H9 (cell line): ENCODE data around the gene ARHGAP10. TPM values are rescaled to one million over a fixed set of nuclear protein-coding genes. Genes with fewer than 3 reads are reported as not detected.

Source experiments
- DNase-seq: peaks from one replicate; pipeline ENCODE4 v3.0.0-alpha.2; 2017
- H2AFZ ChIP-seq: one replicate; pipeline ENCODE4 v1.6.1; 2013; ENCODE audit warnings: mild to moderate bottlenecking, low read length, control low read depth, moderate library complexity
- H2AK5ac ChIP-seq: 2 replicates; pipeline ENCODE4 v1.6.1; 2013; ENCODE audit warnings: low read length, control low read depth, mixed read lengths; ENCODE audit not compliant: insufficient read length
- H2BK120ac ChIP-seq: one replicate; pipeline ENCODE4 v1.6.1; 2013; ENCODE audit warnings: low read depth, mild to moderate bottlenecking, low read length, control low read depth, inconsistent platforms; ENCODE audit not compliant: poor library complexity, severe bottlenecking
- H2BK12ac ChIP-seq: 2 replicates; pipeline ENCODE4 v1.6.1; 2013; ENCODE audit warnings: low read length, control low read depth, mixed read lengths, low read depth; ENCODE audit not compliant: insufficient read length
- H2BK15ac ChIP-seq: 2 replicates; pipeline ENCODE4 v1.6.1; 2013; ENCODE audit warnings: low read depth, low read length, control low read depth
- H2BK20ac ChIP-seq: one replicate; pipeline ENCODE4 v1.6.1; 2013; ENCODE audit warnings: low read depth, mild to moderate bottlenecking, low read length, control low read depth, inconsistent platforms; ENCODE audit not compliant: poor library complexity, severe bottlenecking
- H2BK5ac ChIP-seq: 2 replicates; pipeline ENCODE4 v1.6.1; 2013; ENCODE audit warnings: low read length, control low read depth, mixed read lengths; ENCODE audit not compliant: insufficient read length
- H3K14ac ChIP-seq: 2 replicates; pipeline ENCODE4 v1.6.1; 2013; ENCODE audit warnings: low read length, control low read depth; ENCODE audit not compliant: insufficient read depth
- H3K18ac ChIP-seq: 2 replicates; pipeline ENCODE4 v1.6.1; 2013; ENCODE audit warnings: low read depth, mild to moderate bottlenecking, mixed read lengths, low read length, control low read depth; ENCODE audit not compliant: insufficient read length
- H3K23ac ChIP-seq: 2 replicates; pipeline ENCODE4 v1.6.1; 2013; ENCODE audit warnings: low read length, control low read depth, mixed read lengths, low read depth; ENCODE audit not compliant: insufficient read length
- H3K23me2 ChIP-seq: 2 replicates; pipeline ENCODE4 v1.6.1; 2013; ENCODE audit warnings: low read depth, mild to moderate bottlenecking, mixed read lengths, low read length, control low read depth; ENCODE audit not compliant: insufficient read length, poor library complexity, severe bottlenecking
- H3K27ac ChIP-seq: 2 replicates; pipeline ENCODE4 v1.5.1; 2013; ENCODE audit warnings: low read length, control low read depth, mixed read lengths, low read depth; ENCODE audit not compliant: insufficient read length
- H3K27me3 ChIP-seq: 2 replicates; pipeline ENCODE4 v1.6.1; 2013; ENCODE audit warnings: low read length, control low read depth, inconsistent platforms; ENCODE audit not compliant: insufficient read depth
- H3K4ac ChIP-seq: 2 replicates; pipeline ENCODE4 v1.6.1; 2013; ENCODE audit warnings: low read depth, mild to moderate bottlenecking, control low read depth, inconsistent platforms, low read length, moderate library complexity
- H3K4me1 ChIP-seq: 2 replicates; pipeline ENCODE4 v1.6.1; 2013; ENCODE audit warnings: low read length, control low read depth, inconsistent platforms; ENCODE audit not compliant: insufficient read depth
- H3K4me2 ChIP-seq: 2 replicates; pipeline ENCODE4 v1.6.1; 2013; ENCODE audit warnings: low read length, control low read depth, mixed read lengths; ENCODE audit not compliant: insufficient read length, insufficient read depth
- H3K56ac ChIP-seq: 2 replicates; pipeline ENCODE4 v1.6.1; 2013; ENCODE audit warnings: low read depth, mild to moderate bottlenecking, mixed read lengths, low read length, control low read depth; ENCODE audit not compliant: insufficient read length
- H3K79me1 ChIP-seq: 2 replicates; pipeline ENCODE4 v1.6.1; 2013; ENCODE audit warnings: low read depth, mild to moderate bottlenecking, moderate library complexity, low read length, control low read depth, inconsistent platforms; ENCODE audit not compliant: insufficient read depth, poor library complexity, severe bottlenecking
- H3K79me2 ChIP-seq: 2 replicates; pipeline ENCODE4 v1.6.1; 2013; ENCODE audit warnings: low read length, control low read depth, inconsistent platforms; ENCODE audit not compliant: insufficient read depth
- H3K9ac ChIP-seq: 2 replicates; pipeline ENCODE4 v1.6.1; 2013; ENCODE audit warnings: low read length, control low read depth, mixed read lengths; ENCODE audit not compliant: insufficient read length; ENCODE audit errors: extremely low read depth
- H3K9me3 ChIP-seq: one replicate; pipeline ENCODE4 v1.6.1; 2013; ENCODE audit warnings: low read depth, low read length, inconsistent platforms; ENCODE audit not compliant: control insufficient read depth
- H3T11ph ChIP-seq: one replicate; pipeline ENCODE4 v1.6.1; 2013; ENCODE audit warnings: mild to moderate bottlenecking, low read length, control low read depth, inconsistent platforms
- H4K20me1 ChIP-seq: one replicate; pipeline ENCODE4 v1.6.1; 2013; ENCODE audit not compliant: control insufficient read depth, insufficient read length, insufficient read depth
- H4K5ac ChIP-seq: 2 replicates; pipeline ENCODE4 v1.6.1; 2013; ENCODE audit warnings: low read depth, mild to moderate bottlenecking, mixed read lengths, low read length, control low read depth; ENCODE audit not compliant: insufficient read length
- H4K8ac ChIP-seq: replicated peaks from 2 replicates; pipeline ENCODE4 v1.6.1; 2013; ENCODE audit warnings: low read length, control low read depth, mixed read lengths, low read depth; ENCODE audit not compliant: insufficient read length
- H4K91ac ChIP-seq: 2 replicates; pipeline ENCODE4 v1.6.1; 2013; ENCODE audit warnings: low read depth, mild to moderate bottlenecking, moderate library complexity, mixed read lengths, low read length, control low read depth; ENCODE audit not compliant: insufficient read length
- H3K27ac Mint-ChIP-seq, 3 experiments: 2 replicates in 2 of 3; 3 replicates in 1 of 3; pipeline ENCODE4 v1.8.0; 2020 to 2021; ENCODE audit warnings: mixed read lengths in 3 of 3, mild to moderate bottlenecking in 1 of 3, moderate library complexity in 1 of 3
- H3K27me3 Mint-ChIP-seq: 2 replicates; pipeline ENCODE4 v1.8.0; 2021; ENCODE audit warnings: low read depth, mild to moderate bottlenecking, moderate library complexity, mixed read lengths
- H3K36me3 Mint-ChIP-seq, 3 experiments: 2 replicates in 2 of 3; 3 replicates in 1 of 3; pipeline ENCODE4 v1.8.0; 2020 to 2021; ENCODE audit warnings: low read depth in 3 of 3, mixed read lengths in 3 of 3; ENCODE audit not compliant: insufficient read depth in 1 of 3
- H3K4me1 Mint-ChIP-seq, 2 experiments: 2 replicates each; pipeline ENCODE4 v1.8.0; 2020; ENCODE audit warnings: mixed read lengths in 2 of 2
- H3K4me3 Mint-ChIP-seq, 2 experiments: 2 replicates in 1 of 2; 3 replicates in 1 of 2; pipeline ENCODE4 v1.8.0; 2020 to 2021; ENCODE audit warnings: mild to moderate bottlenecking in 2 of 2, mixed read lengths in 2 of 2, moderate library complexity in 1 of 2
- H3K9me3 Mint-ChIP-seq, 2 experiments: 2 replicates in 1 of 2; 3 replicates in 1 of 2; pipeline ENCODE4 v1.8.0; 2020; ENCODE audit warnings: mild to moderate bottlenecking in 2 of 2, mixed read lengths in 2 of 2, moderate library complexity in 1 of 2
- CTCF ChIP-seq: fragments of 200-600 bp; sonication (generic); conservative IDR thresholded peaks from 3 replicates; pipeline ENCODE4 v1.8.0; 2021; ENCODE audit warnings: antibody characterized with exemption, mild to moderate bottlenecking
- WGBS: extraction: QIAGEN DNeasy Blood & Tissue Kit; methylation state at CpG from one replicate; pipeline ENCODE4 v1.1.7; 2013; ENCODE audit warnings: missing lambda C conversion rate, low lambda C conversion rate, mixed read lengths; ENCODE audit not compliant: insufficient read length; ENCODE audit errors: extremely low coverage; 5-methylcytosine and 5-hydroxymethylcytosine counted together
- total RNA-seq: library from RNA; stranded (reverse); gene quantifications from 2 replicates; pipeline ENCODE4 v1.2.1, GENCODE V29; 2021

The ARHGAP10 gene
- total RNA-seq, 1 experiment from 2014 or later = 7.8 TPM

DNA sequence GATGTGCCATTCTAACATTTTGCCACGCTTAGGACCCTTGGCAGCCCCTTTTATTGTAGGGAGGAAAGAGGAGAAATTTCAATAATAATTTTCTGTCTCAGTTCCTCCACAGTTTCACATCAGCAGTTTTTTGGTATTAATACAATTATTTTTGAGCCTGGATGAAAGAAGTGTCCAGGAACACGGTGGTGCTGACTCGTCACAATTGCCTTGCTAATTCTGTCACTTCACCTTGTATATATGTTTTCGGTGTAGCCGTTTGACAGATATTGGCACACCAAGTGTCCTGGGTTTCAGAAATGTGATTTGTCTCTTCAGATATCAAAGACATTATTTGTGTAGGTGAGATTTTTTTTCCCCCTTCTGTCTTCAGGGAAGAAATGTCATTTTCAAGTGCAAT lies 142.2 kb downstream of the ARHGAP10 start:
- Histone ChIP-seq H3K4ac (no peak overlapping the region), H3K18ac (no peak overlapping the region), H2BK5ac (no peak overlapping the region), H3K56ac (no peak overlapping the region), H2BK15ac (no peak overlapping the region), H2BK20ac (no peak overlapping the region), H4K20me1 (no peaks in the 10 kb centered on the region), H3T11ph (no peak overlapping the region), H3K27ac (no peak overlapping the region), H2BK120ac (no peak overlapping the region), H3K9me3 (no peaks in the 10 kb centered on the region), H3K14ac (no peak overlapping the region), H3K79me1 (no peaks in the 10 kb centered on the region), H3K23ac (no peak overlapping the region), H3K9ac (no peak overlapping the region), H2AFZ (no peak overlapping the region), H2AK5ac (no peak overlapping the region), H2BK12ac (no peak overlapping the region), H3K4me1 (no peaks in the 10 kb centered on the region), H3K27me3 (no peaks in the 10 kb centered on the region), H4K5ac (no peak overlapping the region), H4K91ac (no peak overlapping the region), H3K4me2 (no peak overlapping the region), H3K79me2 (no peaks in the 10 kb centered on the region), H3K23me2 (no peaks in the 10 kb centered on the region), H4K8ac (no peak overlapping the region)
- Mint-ChIP-seq H3K27me3 (no peaks in the 10 kb centered on the region), H3K9me3 (peaks cover 2 to 3% of the 10 kb centered on the region in 2 experiments; a peak in 3 of 5 replicates), H3K4me3 (no peak overlapping the region), H3K4me1 (no peaks in the 10 kb centered on the region), H3K36me3 (peaks cover 0 to 2% (median 2%) of the 10 kb centered on the region in 3 experiments; a peak in 1 of 7 replicates), H3K27ac (no peak overlapping the region)
- no CpG with 5 or more reads among the region's 5 CpGs for WGBS
- TF ChIP-seq CTCF = no peak
- no peak for DNase-seq
